Adipose tissue (tissue), 3 donors: ENCODE results near the gene NOTCH1. TPM values are rescaled to one million over a fixed set of nuclear protein-coding genes. Genes with fewer than 3 reads are reported as not detected.

Source experiments
- H3K27ac ChIP-seq: one replicate; pipeline ENCODE4 v1.5.1; 2013; ENCODE audit warnings: low read depth, low read length
- WGBS, 3 donors: extraction: QIAGEN DNeasy Blood & Tissue Kit; methylation state at CpG; one replicate each; pipeline ENCODE4 v1.1.7; 2013; 5-methylcytosine and 5-hydroxymethylcytosine counted together
- polyA plus RNA-seq, 3 donors: library from polyadenylated mRNA; stranded (reverse); fragments of 200-250 nt; gene quantifications; one replicate each; pipeline ENCODE4 v1.2.3, GENCODE V29; 2013
- donor health status: healthy with polysubstance abuse.
- donor health status: Bipolar disorder and iron deficiency.
- donor health status: healthy.

The NOTCH1 gene
- polyA plus RNA-seq, 3 donors: 10.4 to 35.7 (median 25.0) TPM

DNA sequence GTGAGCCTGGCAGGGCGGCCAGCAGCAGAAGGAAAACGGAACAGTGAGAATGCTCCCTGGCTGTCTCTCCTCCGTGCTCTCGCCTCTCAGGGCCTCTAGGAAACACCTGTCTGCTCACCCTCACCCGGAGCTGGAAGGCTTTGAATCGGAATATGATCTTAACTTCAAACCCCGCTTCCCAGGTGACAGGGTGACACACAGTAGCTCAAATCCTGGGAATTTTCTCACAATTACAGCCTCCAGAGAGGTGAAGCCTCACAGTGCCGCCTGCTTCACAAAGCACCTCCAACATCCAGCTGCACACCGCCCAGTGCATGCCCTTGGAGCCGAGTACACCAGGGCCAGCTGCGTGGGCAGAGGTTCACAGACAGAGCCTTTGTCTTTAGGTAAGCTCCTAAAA is 75.5 kb downstream of the NOTCH1 start:
- WGBS, 3 donors: 87 to 93% (median 87%) methylated on average over 11 of the region's 11 CpGs
- H3K27ac ChIP-seq: no peak overlapping the region

DNA sequence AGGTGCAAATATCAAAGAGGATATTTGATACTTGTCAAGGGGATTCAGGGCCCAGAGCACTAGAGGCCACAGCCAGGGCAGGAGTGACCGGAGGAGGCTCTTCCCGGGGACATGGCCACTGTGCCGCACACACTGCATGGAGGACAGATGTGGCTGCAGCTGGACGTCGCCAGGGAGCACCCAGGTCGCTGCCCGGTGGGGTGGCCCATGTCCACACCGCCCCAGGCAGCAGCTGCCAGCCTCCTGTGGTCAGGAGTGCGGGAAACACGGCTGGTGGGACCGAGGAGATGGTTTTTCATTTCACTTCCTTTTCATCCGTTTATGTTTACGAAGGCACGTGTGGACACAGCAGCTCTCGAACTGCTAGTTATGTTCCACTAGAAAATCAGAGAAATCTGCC is 78.1 kb downstream of the NOTCH1 start:
- WGBS, 3 donors: 82 to 87% (median 86%) methylated on average over 15 of the region's 15 CpGs
- no peak overlapping the region for H3K27ac ChIP-seq

DNA sequence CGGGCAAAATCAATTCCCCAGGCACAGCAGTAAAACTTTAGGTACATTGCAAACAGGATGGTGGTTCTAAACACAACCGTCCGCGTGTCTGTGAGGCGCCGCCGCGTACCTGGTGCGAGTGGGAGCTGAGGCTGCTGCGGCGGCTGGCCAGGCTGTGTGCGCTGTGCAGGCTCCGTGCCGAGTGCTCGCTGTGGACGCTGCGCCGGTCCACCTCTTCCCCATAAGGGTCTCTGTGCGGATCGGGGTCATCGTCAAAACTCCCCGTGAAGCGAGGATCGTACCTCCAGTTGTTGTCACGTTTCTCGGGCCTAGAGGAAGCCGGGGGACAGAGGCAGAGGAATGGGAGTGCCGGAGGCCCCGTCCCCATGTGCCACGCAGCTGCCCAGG is 79.7 kb downstream of the NOTCH1 start:
- 96 to 97% (median 96%) methylated on average over 30 of the region's 30 CpGs for WGBS, 3 donors
- H3K27ac ChIP-seq: no peak overlapping the region

DNA sequence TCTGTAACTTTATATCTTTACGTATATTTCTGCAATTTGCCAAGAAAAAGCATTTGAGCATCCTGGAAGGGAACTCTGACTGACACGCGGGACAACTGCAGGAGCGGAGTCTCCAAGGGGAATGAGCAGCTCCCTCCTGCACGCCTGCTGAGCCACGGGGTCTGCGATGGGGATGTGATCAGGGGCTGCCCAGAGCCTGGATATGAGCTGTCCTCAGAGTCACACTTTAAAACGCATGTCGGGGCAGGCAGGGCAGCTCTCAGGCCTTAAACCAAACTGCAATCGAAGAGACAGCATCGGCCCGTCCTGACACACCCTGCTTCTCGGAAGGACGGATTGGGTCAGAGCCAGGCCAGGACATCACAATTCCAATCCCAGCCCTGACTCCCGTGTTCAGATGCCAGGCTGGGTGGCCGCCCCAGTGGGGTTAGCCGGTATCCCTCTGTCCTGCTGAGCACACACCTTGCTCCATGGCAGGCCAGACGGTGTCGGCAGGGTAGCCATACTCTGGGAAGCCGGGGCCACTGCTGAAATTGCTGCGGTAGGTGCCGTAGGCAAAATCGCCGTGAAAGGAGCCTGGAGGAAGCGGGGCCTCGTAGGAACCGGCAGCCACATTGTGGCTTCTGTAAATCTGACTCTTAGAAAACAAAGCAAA is 80.2 kb downstream of the NOTCH1 start:
- WGBS, 3 donors: 94 to 95% (median 95%) methylated on average over 27 of the region's 27 CpGs
- H3K27ac ChIP-seq: no peak overlapping the region

DNA sequence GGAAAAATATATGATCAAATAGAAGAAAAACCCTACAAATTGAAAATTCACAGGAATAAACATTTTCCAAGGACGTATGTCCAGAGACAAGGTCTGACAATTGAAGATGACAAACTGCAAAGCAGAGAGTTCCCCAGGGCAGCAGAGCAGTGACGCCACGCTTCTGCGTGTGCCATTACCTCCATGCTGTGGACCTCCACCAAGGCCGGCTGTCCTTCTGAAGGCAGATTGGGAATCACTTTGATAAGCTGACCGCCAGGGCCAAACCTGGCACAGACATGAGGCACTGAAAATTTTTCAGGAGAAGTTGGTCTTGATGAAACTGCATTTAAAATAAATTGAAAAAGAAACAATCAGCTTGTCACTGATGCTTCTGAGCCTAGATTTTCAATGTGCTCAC is 81.6 kb downstream of the NOTCH1 start:
- 80 to 93% (median 91%) methylated on average over 6 of the region's 6 CpGs for WGBS, 3 donors
- H3K27ac ChIP-seq: no peak overlapping the region

DNA sequence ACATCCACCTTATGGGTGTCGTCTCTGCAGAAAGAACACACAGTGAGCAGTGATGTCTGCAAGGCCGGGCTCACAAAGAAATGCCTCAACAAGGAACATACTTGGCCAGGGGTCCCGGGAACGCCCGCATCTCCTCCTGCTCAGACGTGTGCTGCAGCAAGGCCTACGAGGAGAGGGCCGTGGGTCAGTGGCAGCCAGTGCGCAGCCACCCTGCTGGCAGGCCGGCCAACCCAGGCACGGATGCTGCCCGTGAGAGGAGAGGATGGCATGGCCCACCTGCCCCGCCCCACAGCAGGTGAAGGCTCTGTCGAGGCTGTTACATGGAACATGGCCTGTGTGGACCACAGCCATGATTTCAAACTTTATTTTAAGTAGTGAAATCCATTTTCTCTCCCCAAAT is 82.3 kb downstream of the NOTCH1 start:
- no peak overlapping the region for H3K27ac ChIP-seq
- 91 to 94% (median 94%) methylated on average over 14 of the region's 14 CpGs for WGBS, 3 donors

DNA sequence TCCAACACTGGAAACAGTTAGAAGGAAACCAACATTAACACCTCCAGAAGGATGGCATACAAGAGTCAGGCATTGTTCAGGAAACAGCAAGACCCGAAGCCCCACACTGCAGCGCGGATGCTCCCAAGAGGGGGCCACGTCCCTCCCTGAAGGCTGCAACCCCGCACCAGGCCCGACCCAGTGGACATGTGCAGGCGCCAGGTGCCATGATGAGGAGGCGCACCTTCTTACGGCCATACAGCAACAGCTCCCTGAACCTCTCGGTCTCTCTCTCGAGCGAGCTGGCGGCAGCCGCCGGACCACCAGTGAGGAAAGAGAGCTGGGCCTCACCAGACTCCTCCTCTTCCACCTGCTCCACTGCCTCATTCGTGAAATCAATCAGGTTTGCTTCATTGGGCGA is 83.2 kb downstream of the NOTCH1 start:
- no peak overlapping the region for H3K27ac ChIP-seq
- WGBS, 3 donors: 90 to 91% (median 90%) methylated on average over 17 of the region's 17 CpGs

DNA sequence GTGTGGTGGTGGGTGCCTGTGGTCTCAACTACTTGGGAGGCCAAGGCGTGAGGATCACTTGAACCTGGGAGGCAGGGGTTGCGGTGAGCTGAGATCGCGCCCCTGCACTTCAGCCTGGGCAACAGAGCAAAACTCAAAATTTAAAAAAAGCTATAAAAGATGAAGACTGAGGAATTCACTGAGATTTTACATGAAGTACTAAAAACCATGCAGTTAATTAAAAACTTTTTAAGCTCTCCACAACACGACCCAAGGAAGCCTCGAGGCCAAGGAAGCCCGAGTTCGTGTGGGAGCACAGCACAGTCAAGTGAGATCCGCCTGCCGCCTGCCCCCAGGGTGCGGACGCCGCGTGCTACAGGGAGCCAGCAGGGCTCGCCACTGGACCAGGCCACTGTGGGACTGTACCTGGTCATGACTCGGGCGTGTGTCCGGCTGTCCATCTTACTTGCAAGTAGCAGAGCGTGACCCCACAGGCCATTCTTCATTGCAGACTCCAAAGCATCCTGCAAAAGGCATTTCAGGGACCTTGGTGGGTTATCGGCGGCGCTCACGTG is 85.0 kb downstream of the NOTCH1 start:
- no peak overlapping the region for H3K27ac ChIP-seq
- 95 to 96% (median 96%) methylated on average over 23 of the region's 23 CpGs for WGBS, 3 donors

DNA sequence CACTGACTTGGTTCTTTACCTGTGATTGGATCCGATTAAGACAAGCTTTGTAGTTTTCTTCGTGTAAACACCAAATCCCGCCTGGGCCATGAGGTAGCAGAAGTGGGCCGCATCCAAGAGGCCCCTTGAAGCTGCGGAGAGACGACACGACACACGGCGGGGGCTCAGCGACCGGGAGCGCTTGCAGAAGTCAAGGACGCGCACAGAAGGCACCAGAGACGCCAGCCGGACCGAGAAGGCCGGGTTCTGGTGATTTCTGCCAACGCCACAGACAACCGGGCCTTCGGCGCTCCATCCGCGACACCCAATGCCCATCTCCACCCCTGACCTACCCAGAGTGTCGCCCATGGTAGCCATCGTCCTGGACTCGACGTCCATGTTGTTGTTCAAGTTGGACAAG is 86.4 kb downstream of the NOTCH1 start:
- no peak overlapping the region for H3K27ac ChIP-seq
- WGBS, 3 donors: 95 to 97% (median 97%) methylated on average over 28 of the region's 28 CpGs

DNA sequence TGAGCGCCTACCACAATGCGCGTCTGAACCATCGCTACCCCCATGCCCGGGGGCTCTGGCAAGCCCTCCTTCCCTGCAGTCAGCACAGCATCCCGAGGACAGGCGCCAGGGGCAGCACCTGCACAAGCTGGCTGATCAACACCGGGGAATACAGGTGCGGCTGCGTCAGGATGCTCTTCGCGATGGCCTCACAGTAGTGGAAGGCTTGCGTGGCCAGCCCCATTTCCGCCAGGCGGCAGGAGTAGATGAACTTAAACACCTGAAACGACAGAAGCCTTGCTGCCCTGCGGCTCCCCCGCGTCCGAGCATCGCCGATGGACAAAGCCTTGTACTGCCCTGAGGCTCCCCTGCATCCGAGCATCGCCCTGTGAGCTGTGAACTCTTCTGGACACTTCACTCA is 88.5 kb downstream of the NOTCH1 start:
- WGBS, 3 donors: 95% methylated on average over 24 of the region's 24 CpGs
- no peak overlapping the region for H3K27ac ChIP-seq

DNA sequence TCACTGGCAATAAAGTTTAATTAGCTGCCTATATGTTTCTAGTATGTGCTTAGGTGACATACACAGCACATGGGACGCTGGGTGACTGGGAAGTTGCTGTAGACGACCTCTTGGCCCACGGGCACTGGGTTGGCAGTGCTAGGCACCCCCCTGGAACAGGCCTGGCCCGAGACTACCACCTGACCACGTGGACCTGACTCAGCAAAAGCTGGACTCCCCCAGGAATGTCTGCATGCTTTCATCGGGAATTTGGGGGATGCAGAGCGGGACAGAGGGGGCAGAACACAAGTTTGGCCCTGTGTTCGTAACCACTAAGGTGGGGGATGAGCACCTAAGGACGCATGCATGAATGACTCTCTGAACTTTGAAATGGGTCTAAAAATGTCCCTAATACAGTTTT is 89.6 kb downstream of the NOTCH1 start:
- 85 to 92% (median 86%) methylated on average over 9 of the region's 9 CpGs for WGBS, 3 donors
- no peak overlapping the region for H3K27ac ChIP-seq

DNA sequence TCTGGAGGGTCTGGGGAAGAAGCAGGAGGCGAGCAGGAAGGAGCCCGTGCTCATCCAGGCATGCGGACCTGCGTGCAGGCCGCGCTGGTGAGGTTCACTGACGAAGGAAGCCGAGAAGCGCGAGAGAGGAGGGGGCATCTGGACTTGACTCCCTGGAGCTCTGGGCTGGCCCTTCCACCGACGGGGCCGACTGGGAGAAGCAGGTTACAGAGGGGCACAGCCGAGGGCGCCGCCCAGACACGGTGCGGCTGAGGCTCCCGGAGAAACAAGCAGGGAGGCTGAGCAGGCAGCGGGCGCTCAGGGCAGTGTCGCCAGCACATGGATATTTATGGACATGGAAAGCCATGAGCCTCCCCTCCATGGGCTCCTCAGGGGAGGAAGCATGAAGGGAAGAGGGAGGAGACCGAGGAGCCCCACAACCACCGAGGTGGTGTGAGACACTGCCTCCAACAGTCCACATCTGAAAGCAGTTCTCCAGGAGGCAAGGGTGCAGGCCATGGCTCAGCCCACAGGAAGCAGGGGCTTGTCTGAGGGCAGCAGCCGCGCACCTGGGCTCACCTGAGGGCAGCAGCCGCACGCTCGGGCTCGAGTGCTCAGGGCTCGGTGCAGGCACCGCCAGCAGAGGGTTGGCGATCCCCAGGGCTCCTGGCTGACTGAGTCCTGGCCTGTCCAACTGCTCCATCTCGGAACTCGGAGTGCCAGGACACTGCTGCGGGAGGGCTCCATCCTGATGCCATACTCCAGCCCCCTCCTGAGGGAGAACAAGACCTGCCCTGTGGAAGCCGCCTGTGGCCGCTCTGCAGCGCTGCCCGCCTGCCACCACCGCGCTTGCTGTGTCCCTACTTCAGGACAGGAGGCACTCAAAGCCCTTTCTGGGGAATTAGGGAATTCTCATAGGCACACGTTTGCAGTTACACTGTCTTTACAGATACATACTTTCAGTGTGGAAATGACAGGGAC is 90.5 kb downstream of the NOTCH1 start:
- WGBS, 3 donors: 94% methylated on average over 41 to 43 of the region's 43 CpGs
- H3K27ac ChIP-seq: no peak overlapping the region

DNA sequence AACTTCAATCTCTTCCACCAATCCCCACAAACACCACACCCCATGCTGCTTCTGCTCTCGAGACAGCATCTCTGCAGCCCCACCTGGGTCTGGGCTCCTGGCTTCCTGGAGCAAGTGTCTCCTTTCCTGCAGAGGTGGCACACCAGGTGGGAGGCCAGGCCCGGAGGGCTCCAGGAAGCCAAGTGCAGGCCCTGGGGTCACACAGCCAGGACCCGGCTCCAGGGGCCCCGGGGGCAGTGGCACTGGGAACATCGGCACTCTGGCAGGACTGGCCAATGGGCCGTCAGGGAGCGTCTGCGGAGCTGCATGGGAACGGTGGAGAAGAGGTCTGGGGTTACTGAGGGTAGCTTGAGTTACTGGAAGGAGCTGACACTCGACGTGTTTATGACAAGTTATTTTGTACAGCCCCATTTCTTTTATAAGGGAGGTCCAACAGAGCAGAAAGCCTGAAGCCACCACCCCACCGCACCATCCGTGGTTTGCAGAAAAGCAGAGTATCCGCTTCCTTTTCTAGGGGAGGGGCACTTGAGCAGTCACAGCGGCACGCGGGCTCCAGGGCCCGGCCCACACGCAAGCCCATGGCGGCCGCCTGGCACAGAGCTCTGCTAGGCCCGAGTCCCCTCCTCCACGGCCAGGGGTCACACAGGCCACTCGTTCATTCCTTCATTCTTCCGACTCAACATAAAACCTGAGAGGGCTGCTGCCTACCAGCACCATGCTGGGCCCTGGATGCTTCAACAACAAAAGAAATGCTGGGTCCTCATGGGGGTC is 91.6 kb downstream of the NOTCH1 start:
- no peak overlapping the region for H3K27ac ChIP-seq
- 89 to 92% (median 90%) methylated on average over 25 of the region's 25 CpGs for WGBS, 3 donors

DNA sequence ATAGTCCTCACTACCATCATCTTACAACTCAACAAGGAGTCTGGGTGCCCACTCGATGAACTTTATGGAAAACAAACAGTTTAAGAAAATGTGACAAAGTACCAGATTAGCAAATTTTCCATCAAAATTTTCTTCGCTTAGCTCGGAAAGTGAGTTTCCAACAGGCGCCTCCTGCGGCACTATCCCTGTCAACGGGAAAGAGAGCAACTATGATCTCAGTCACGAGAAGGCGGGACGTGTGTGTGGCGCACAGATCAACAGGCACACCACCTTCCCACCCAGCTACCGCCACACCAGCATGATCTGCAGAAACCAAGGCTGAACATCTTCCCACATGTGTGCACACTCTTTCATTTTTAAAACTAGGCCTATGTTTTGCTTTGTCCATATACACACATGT is 92.5 kb downstream of the NOTCH1 start:
- H3K27ac ChIP-seq: no peak overlapping the region
- WGBS, 3 donors: 90 to 94% (median 92%) methylated on average over 11 of the region's 11 CpGs

DNA sequence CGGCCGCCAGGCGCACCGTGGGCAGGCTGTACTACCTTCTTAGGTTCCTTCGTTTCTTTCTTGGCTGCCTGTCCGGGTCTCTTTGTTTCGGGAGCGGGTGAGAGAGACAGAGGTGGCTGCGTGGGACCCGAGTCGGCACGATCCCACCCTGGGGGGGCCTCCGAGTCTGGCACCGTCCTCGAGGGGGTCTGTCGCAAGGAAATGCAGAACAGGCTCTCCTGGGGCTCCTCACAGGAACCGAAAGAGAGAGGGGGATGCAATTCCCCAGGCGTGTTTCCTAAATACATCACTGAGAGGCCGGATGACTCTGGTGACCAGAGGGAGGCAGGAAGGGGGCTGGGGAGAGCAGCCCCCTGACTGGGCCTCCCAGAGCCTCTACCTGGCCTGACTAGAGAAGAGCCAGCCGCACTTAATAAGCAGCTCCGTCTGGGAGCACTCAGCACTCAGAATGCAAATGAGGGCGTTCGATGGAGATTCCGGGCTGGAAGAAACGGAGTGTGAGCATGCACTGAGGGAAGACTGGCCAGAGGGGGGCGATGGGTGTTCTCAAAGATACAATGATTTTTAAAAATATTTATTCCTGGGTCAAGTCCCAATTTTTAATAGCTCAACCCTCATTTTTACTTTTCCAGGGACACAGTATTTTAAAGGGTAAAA is 94.5 kb downstream of the NOTCH1 start:
- 87 to 90% (median 89%) methylated on average over 26 of the region's 26 CpGs for WGBS, 3 donors
- no peak overlapping the region for H3K27ac ChIP-seq

DNA sequence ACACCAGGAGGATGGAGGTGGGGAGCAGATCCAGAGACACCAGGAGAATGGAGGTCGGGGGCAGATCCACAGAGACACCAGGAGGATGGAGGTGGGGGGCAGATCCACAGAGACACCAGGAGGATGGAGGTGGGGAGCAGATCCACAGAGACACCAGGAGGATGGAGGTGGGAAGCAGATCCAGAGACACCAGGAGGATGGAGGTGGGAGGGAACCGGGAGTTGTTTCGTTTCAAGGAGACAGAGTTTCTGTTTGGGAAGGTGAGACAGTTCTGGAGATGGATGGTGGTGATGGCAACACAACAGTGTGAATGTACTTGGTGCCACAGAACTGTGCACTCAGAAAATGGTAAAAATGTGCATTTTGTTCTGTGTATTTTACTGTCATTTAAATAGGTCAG is 97.2 kb downstream of the NOTCH1 start:
- no peak overlapping the region for H3K27ac ChIP-seq
- 88 to 91% (median 89%) methylated on average over 3 of the region's 3 CpGs for WGBS, 3 donors

DNA sequence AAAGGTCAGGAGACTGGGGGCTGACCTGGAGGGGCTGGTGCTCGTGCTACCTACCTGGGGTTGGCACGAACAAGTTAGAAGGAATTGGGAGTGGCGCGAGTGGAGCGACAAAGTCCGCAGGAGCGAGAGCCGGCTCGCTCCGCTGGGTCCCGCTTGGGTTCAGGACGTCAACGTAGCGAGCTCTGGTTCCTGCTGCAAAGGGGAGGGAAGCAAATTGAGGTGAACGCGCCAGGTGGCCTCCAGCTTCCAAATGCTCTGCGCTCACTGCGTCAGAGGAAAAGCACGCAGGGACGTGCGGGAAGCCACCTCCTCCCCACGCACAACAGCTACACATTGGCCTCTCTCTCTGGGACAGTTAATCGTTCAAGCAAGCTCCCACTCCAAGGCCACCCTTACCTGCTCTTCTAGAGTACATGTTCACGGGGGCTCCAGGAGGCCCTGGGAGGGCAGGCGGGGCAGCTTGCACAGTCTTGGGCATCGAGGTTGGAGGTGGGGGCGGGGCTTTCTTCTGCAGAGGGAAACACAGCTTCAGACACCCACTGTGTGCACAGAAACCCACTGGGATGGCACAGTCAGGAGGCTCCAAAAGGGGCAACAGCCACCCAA is 98.6 kb downstream of the NOTCH1 start:
- H3K27ac ChIP-seq: no peak overlapping the region
- WGBS, 3 donors: 93 to 95% (median 95%) methylated on average over 27 of the region's 27 CpGs

DNA sequence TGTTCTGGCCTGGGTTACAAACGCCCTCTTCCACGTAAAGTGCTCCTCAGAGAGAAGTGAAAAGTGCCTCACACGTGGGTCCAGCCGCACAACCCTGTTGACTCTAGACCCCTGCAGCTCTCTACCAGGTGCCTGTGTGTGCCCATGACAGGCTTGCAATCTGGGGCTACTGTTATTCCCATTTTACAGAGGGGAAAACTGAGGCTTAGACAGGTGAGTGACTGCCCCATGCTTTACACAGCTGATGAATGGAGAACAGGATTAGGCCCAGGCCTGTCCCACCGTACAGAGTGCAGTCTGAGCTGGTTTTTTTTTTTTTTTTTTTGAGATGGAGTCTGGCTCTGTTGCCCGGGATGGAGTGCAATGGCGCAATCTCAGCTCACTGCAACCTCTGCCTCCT is 100.0 kb downstream of the NOTCH1 start:
- H3K27ac ChIP-seq: no peak overlapping the region
- 79 to 88% (median 83%) methylated on average over 7 of the region's 7 CpGs for WGBS, 3 donors
